Activated CD4-positive, alpha-beta T cell treated with anti-CD3 and anti-CD28 coated beads, Interleukin-2, amount 10 ng/mL, durations not matched to agents 24 days and 14 days (primary cell): Measurements from ENCODE around the gene TOMM20. TPM values are rescaled to one million over a fixed set of nuclear protein-coding genes. Genes with fewer than 3 reads are reported as not detected.
"Not testable (repeated sequence)": the region's sequence is repeated elsewhere in the genome, so short reads cannot be mapped to it uniquely, and the experiment has no call there.

Experiments
- DNase-seq: peaks from one replicate; pipeline ENCODE4 v3.0.0; 2022
- H3K27ac Mint-ChIP-seq: one replicate; pipeline ENCODE4 v1.8.0; 2022; ENCODE audit warnings: mild to moderate bottlenecking, mixed read lengths
- H3K27me3 Mint-ChIP-seq: one replicate; pipeline ENCODE4 v1.8.0; 2022; ENCODE audit warnings: mixed read lengths
- H3K36me3 Mint-ChIP-seq: one replicate; pipeline ENCODE4 v1.8.0; 2022; ENCODE audit warnings: low read depth, mild to moderate bottlenecking, mixed read lengths
- H3K4me1 Mint-ChIP-seq: one replicate; pipeline ENCODE4 v1.8.0; 2021; ENCODE audit warnings: mixed read lengths
- H3K4me3 Mint-ChIP-seq: one replicate; pipeline ENCODE4 v1.8.0; 2022; ENCODE audit warnings: mild to moderate bottlenecking, moderate library complexity, mixed read lengths
- H3K9me3 Mint-ChIP-seq: one replicate; pipeline ENCODE4 v1.8.0; 2021; ENCODE audit warnings: mixed read lengths
- intact Hi-C: fragments of 100-400 bp; cut with micrococcal nuclease; formaldehyde crosslinking; loops from one replicate; pipeline ENCODE4 v1.15.1; 2023
- total RNA-seq: library from RNA; stranded (reverse); gene quantifications from 2 replicates; pipeline ENCODE4 v1.2.3, GENCODE V29; 2022

Gene TOMM20
- total RNA-seq: 119 and 140 TPM in 2 replicates

GRCh38 chr1:235128456-235129328, at the start of gene TOMM20:
TOMM20 (minus strand) TSS chr1:235128837; CDS start chr1:235128715, 122 bp downstream.
- Mint-ChIP-seq H3K27ac (peak within 1 kb of the TSS; percentile 99), H3K9me3 (no peaks in the 10 kb centered on the region), H3K4me1 (peaks cover 28% of the 10 kb centered on the region), H3K4me3 (peak within 1 kb of the TSS; percentile 98), H3K27me3 (peaks cover 2% of the 10 kb centered on the region), H3K36me3 (peaks cover 59% of the 10 kb centered on the region)
- peak; percentile 98 for DNase-seq
- intact Hi-C loops: loop anchor here (1.0 to 5.0 kb wide), 3 partner anchors 33 to 526 kb away; partner anchors contain the start of genes ARID4B, GGPS1 and RBM34

- Mint-ChIP-seq H3K27ac (no peak overlapping the region), H3K4me3 (no peak overlapping the region), H3K36me3 (peaks cover 55% of the 10 kb centered on the region), H3K4me1 (peaks cover 5% of the 10 kb centered on the region), H3K27me3 (no peaks in the 10 kb centered on the region), H3K9me3 (no peaks in the 10 kb centered on the region)
- peak; percentile 47 for DNase-seq
- intact Hi-C loops: no loop called here
These were observed 47.8 kb upstream of the TOMM20 start for GRCh38 chr1:235176486-235176885.

GRCh38 chr1:235169986-235170385, 41.3 kb upstream of the TOMM20 start:
- H3K4me1 Mint-ChIP-seq: no peaks in the 10 kb centered on the region
- intact Hi-C loops: no loop called here
- H3K4me3 Mint-ChIP-seq: no peak overlapping the region
- H3K9me3 Mint-ChIP-seq: no peaks in the 10 kb centered on the region
- no peaks in the 10 kb centered on the region for H3K27me3 Mint-ChIP-seq
- H3K36me3 Mint-ChIP-seq: peaks cover 44% of the 10 kb centered on the region
- no peak overlapping the region for H3K27ac Mint-ChIP-seq
- no peak for DNase-seq

- Mint-ChIP-seq H3K27ac (no peak overlapping the region), H3K36me3 (peaks cover 39% of the 10 kb centered on the region), H3K4me1 (no peaks in the 10 kb centered on the region), H3K9me3 (peaks cover 3% of the 10 kb centered on the region), H3K4me3 (no peak overlapping the region), H3K27me3 (no peaks in the 10 kb centered on the region)
- intact Hi-C loops: no loop called here
- peak; percentile 54 for DNase-seq
These were observed 39.7 kb upstream of the TOMM20 start for GRCh38 chr1:235168375-235168774.

- Mint-ChIP-seq H3K4me1 (peaks cover 11% of the 10 kb centered on the region), H3K27ac (peak overlapping the region; percentile 94), H3K4me3 (peak overlapping the region; percentile 93), H3K36me3 (peaks cover 26% of the 10 kb centered on the region), H3K9me3 (peaks cover 3% of the 10 kb centered on the region), H3K27me3 (no peaks in the 10 kb centered on the region)
- intact Hi-C loops: loop anchor here (1.0 to 2.0 kb wide), 5 partner anchors 34 to 343 kb away; partner anchors contain the start of genes ARID4B, B3GALNT2, GGPS1 and TOMM20
- no peak for DNase-seq
These were observed 33.2 kb upstream of the TOMM20 start for GRCh38 chr1:235161685-235162327.

GRCh38 chr1:235160957-235161684, 32.5 kb upstream of the TOMM20 start, which contains the start of gene RBM34:
RBM34 (minus strand) TSS chr1:235161250; CDS start chr1:235161226, 24 bp downstream.
- Mint-ChIP-seq H3K9me3 (peaks cover 3% of the 10 kb centered on the region), H3K27me3 (no peaks in the 10 kb centered on the region), H3K27ac (peak within 1 kb of the TSS; percentile 94), H3K4me1 (peaks cover 12% of the 10 kb centered on the region), H3K36me3 (peaks cover 26% of the 10 kb centered on the region), H3K4me3 (peak within 1 kb of the TSS; percentile 93)
- intact Hi-C loops: loop anchor here (1.0 to 2.0 kb wide), 5 partner anchors 33 to 344 kb away; partner anchors contain the start of genes ARID4B, B3GALNT2, GGPS1 and TOMM20
- DNase-seq: peak; percentile 98

GRCh38 chr1:235160383-235160956, 31.8 kb upstream of the TOMM20 start:
- H3K9me3 Mint-ChIP-seq: peaks cover 3% of the 10 kb centered on the region
- H3K36me3 Mint-ChIP-seq: peaks cover 26% of the 10 kb centered on the region
- no peaks in the 10 kb centered on the region for H3K27me3 Mint-ChIP-seq
- no peak for DNase-seq
- H3K4me1 Mint-ChIP-seq: peaks cover 13% of the 10 kb centered on the region
- intact Hi-C loops: loop anchor here (2.0 kb wide), 2 partner anchors 56 to 344 kb away; partner anchors contain the start of gene B3GALNT2
- peak overlapping the region; percentile 93 for H3K4me3 Mint-ChIP-seq
- H3K27ac Mint-ChIP-seq: peak overlapping the region; percentile 94

GRCh38 chr1:235159930-235160329, 31.3 kb upstream of the TOMM20 start:
- intact Hi-C loops: loop anchor here (2.0 kb wide), 2 partner anchors 55 to 345 kb away; partner anchors contain the start of gene B3GALNT2
- DNase-seq, H3K27me3 Mint-ChIP-seq, H3K9me3 Mint-ChIP-seq: not testable (repeated sequence)
- H3K4me3 Mint-ChIP-seq: peak overlapping the region; percentile 93
- H3K27ac Mint-ChIP-seq: peak overlapping the region; percentile 77
- peaks cover 27% of the 10 kb centered on the region for H3K36me3 Mint-ChIP-seq
- H3K4me1 Mint-ChIP-seq: peaks cover 13% of the 10 kb centered on the region

GRCh38 chr1:235159284-235159683, 30.6 kb upstream of the TOMM20 start:
- DNase-seq, H3K27me3 Mint-ChIP-seq, H3K9me3 Mint-ChIP-seq, H3K27ac Mint-ChIP-seq, intact Hi-C loops: not testable (repeated sequence)
- H3K4me3 Mint-ChIP-seq: peak overlapping the region; percentile 93
- peaks cover 13% of the 10 kb centered on the region for H3K4me1 Mint-ChIP-seq
- H3K36me3 Mint-ChIP-seq: peaks cover 30% of the 10 kb centered on the region

- Mint-ChIP-seq H3K36me3 (peaks cover 34% of the 10 kb centered on the region), H3K27ac (peak overlapping the region; percentile 35), H3K4me3 (peak overlapping the region; percentile 18), H3K9me3 (no peaks in the 10 kb centered on the region), H3K27me3 (no peaks in the 10 kb centered on the region), H3K4me1 (peaks cover 14% of the 10 kb centered on the region)
- no peak for DNase-seq
- intact Hi-C loops: no loop called here
These were observed 30.0 kb upstream of the TOMM20 start for GRCh38 chr1:235158680-235159079.

GRCh38 chr1:235157150-235157549, 28.5 kb upstream of the TOMM20 start:
- peaks cover 13% of the 10 kb centered on the region for H3K4me1 Mint-ChIP-seq
- peaks cover 44% of the 10 kb centered on the region for H3K36me3 Mint-ChIP-seq
- H3K27me3 Mint-ChIP-seq: no peaks in the 10 kb centered on the region
- DNase-seq: no peak
- intact Hi-C loops: no loop called here
- no peak overlapping the region for H3K4me3 Mint-ChIP-seq
- H3K27ac Mint-ChIP-seq: no peak overlapping the region
- no peaks in the 10 kb centered on the region for H3K9me3 Mint-ChIP-seq

- peaks cover 11% of the 10 kb centered on the region for H3K4me1 Mint-ChIP-seq
- H3K9me3 Mint-ChIP-seq: no peaks in the 10 kb centered on the region
- DNase-seq: no peak
- no peak overlapping the region for H3K4me3 Mint-ChIP-seq
- intact Hi-C loops: no loop called here
- no peaks in the 10 kb centered on the region for H3K27me3 Mint-ChIP-seq
- no peak overlapping the region for H3K27ac Mint-ChIP-seq
- peaks cover 44% of the 10 kb centered on the region for H3K36me3 Mint-ChIP-seq
These were observed 28.1 kb upstream of the TOMM20 start for GRCh38 chr1:235156740-235157139.

GRCh38 chr1:235156265-235156664, 27.6 kb upstream of the TOMM20 start:
- peaks cover 48% of the 10 kb centered on the region for H3K36me3 Mint-ChIP-seq

More at GRCh38 chr1:235156265-235156664, 27.6 kb upstream of the TOMM20 start:
- Mint-ChIP-seq H3K27me3 (no peaks in the 10 kb centered on the region), H3K4me3 (no peak overlapping the region), H3K9me3 (no peaks in the 10 kb centered on the region), H3K4me1 (peaks cover 13% of the 10 kb centered on the region), H3K27ac (no peak overlapping the region)
- DNase-seq: no peak
- intact Hi-C loops: no loop called here
